Eye (tissue), 1 donor: Measurements from ENCODE around the gene GHR.

Experiments used
- DNase-seq: peaks from one replicate; pipeline ENCODE4 v3.0.0-alpha.2; 2015

Gene GHR

DNA sequence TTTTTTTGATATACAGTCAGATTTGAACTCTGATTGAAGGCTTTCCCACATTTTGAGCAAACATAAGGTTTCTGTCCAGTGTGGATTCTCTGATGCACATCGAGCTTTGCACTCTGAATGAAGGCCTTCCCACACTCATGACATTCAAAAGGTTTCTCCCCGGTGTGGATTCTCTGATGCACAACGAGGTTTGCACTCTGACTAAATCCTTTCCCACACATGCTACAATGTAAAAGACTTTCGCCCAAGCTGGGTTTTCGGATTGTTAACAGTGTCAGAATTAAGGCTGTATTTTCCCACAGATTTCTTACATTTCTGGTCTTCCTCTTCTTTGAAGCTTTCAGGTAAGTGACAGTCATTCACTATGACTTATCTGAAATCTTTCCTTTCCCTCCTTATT lies 44.3 kb downstream of the GHR start:
- DNase-seq = no peak

DNA sequence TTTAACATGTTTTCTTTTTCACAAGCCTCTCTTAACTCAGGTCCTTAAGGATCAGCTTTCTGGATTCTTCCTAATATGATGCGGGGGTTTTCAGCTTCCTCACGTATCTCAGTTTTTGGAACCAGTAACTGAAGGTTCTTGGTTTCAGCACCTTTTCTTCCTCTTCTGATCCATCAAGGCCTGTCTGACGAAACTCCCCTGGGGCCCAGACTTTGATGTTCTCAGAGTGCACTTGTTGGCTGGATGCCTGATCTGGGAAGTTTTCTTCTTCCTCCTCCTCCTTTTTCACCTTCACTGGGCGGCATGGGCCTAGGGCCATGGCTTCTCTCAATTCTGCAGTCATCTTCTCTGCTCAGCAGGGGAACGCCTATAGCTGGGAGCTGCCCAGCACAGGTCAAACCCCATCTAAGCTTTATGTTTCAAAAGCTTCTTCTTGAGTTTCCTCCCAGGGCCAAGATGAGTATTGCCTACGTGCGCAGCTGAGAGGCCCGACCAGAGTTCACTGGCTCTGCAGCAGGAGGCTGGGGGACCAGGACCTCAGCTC lies 44.8 kb downstream of the GHR start:
- DNase-seq = no peak

DNA sequence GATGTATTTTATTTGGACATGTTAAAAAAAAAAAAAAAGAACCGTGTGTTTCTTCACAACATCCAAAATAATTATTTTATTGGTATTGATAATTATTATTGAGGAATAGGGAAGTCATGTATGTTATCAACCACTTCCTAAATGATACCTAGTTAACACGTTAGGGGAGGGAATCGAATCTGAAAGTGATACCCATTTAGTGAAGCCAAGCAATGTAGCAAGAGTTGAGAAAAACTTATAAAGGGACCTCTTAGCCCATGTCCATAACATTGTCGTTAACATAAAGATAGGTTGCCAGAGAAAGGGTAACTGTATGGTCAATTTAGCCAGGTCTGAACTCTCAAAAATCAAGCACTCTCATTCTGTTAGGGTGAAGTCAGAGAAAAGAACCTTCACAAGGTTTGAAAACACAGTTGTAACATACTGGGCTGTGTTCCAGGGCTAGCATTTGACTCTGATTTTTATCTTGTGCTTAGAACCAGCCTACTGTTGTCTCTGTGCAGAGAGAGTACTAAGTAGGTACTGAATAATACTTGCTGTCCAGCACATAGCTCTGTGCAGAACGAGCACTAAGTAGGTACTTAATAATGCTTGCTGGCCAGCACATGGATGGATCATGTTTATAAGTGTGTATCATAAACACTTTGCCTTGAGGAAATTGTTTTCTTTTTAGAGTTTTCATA lies 60.4 kb downstream of the GHR start:
- DNase-seq = no peak

DNA sequence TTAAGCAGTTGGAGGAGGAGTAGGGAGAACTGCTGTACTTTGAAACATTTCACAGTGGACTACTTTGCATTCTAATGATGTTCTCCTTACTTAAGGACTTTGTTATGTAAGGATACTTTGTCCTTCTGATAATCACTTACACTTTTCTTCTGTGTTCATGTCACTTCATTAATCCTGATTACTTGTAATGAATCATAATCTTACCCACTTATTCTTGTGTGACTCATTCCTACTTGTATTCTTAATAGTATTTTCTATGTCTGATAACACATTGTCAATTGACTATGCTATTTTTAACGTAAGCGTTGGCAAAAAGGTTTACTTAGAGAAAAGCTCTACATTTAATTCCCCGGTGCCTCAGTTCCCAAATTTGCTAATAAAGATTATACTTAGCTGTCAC lies 63.8 kb downstream of the GHR start:
- DNase-seq = no peak

DNA sequence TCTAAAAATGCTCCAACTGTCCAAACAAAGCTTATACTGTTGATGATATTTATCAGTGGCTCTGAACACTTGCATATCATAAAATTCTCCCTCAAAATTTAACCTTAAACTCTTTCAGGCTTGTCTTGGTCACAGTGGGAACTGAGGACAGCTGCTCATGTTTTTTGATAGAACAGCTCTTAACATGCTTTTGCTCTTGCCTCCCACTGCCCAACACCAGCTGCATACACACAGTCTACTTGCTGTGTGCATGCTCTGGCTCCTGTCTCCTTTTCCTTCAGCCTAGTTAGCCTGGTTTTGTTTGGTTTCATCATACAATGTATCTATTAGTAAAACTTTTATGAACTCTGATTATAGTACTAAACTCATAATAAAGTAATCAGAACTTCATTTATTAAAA lies 64.6 kb downstream of the GHR start:
- no peak for DNase-seq

DNA sequence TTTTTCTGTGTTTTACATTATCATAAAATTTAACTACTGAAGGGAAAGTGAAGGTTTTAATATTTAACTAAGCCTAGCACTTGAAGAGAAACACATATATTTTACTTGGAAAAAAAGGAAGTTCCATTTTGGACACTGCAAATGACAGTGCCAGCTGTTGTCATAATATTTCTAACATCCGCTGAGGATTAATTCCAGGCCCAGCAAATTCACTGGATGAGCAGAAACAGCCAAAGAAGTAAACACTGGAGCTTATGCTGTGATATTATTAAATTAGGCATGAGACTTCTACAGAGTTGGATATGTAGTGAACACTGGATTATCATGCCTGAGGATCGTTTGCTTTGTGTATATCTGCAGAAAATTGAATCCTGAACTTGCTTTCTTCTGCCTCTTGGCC lies 67.6 kb downstream of the GHR start:
- DNase-seq = no peak

DNA sequence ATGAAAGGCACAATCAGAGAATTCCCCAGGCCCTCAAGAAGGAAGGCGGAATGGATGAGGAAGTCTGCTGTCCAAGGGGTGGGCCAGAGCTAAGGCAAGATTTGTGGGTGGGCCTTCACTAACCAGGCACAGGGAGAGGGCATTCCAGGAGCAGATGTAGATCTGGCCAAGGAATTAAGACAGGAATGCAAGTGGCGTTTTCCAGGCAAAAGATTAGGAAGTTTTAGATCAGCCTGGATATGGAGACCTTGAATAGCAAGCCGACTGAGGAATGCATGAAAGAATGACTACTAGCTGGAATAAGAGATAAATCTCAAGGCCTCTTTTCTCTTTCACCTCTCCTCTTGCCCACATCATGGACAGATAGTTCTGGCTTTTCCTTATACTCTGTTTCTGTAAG lies 68.5 kb downstream of the GHR start:
- peak; percentile 16 for DNase-seq

DNA sequence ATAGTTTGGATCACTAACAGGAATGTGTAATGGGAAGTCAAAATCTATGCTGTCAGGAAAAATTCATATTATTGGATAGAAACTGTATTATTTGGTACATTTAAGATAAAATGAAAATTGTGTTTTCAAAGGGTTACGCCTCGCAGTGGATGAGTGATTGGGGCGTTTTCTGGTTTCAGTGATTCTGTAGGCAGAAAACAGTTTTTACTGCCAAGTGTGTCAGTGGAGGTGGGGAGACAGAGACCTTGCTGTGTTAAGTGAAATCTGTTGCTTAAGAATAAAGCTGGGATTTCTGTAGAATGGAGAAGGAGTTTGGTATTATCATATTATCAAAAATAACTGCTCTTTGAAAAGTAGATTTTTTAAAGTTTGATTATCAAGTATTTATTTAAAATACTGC lies 69.7 kb downstream of the GHR start:
- DNase-seq = no peak

DNA sequence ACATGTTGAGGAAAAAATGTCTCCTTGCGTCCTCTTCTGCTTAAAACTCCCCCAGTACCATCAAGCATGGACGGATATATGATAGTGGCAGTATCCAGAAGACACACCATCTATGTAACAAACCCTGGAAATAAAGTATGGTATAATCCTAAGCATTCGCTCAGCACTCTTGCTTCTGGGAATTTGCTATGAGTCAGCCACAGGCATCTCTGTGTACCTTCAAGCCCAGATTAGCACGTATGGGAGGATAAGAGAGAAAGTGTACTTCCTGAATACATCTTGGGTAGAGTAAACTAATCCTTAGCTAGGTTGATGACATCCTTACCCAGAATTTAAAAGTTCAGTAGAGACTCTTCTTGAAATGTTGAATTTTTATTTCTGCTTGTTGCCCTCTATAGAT lies 71.2 kb downstream of the GHR start:
- DNase-seq = no peak

DNA sequence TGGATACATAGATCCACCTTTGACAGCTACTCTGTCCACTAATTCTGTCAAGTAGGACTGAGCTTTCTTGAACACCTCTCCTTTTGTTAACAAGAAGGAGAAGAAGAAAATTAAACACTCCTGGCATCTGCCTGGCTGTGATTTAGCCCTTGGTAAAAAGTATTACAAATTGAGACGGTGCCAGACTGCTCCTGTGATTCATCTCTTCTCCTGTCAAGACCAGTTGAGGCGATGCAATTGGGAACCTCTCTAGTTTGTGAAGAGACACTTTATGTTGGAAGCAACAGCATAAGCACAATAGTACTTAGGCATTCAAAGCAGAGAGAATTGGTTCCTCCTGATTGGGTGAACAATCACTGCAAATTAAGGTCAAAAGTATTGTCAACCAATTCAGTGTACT lies 72.7 kb downstream of the GHR start:
- DNase-seq = no peak

DNA sequence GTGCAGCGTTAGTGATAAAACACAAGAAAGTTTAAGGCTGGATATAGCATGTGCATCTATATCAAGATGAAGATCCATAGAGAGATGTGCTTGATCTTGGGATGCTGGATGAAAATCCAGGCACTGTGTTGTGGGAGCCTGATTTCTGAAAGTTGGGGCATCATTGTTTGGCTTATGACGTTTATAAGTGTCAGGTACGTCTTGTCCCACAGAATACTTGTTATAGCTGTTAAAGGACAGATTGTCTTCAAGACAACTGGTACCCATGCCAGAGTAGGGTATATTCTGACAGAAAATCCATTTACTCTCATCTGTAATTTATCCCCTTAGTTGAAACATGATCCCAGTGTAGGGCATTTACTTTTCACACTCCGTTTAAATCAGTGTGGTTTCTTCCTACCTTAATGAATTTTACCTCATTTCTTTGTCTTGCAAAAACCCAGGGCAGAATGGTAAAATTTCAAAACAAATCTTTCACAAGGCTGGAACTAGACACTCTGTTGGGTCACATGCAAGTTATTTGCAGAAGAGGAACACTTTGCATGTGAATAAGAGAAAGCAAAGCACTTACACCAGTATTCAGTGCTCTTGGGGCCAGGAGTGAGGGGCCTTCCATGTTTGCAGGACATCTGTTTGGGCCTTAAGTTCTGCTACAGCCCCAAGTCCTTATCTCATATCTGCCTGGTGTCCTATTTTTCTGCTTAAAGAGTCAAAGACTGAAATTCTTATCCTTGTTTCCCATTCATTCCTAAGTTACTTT lies 73.3 kb downstream of the GHR start:
- DNase-seq = no peak

DNA sequence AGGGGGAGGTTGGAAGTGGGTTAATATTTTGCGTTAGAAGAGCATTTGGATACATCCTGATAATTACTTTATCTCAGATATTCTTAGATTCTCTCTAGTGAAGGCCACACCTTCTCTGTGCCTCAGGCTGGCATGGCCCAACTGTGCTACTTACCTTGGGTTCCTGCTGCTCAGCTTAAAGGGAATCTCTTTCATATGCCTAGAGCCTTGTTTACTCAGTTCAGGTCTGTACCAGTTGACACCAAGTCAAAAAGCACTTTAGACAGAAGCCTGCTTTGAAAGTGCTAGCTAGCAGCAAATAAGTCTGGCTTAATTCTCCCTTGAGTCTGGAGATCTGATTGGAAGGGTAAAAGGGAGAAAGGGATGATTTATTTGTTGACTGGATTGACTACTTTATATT lies 74.8 kb downstream of the GHR start:
- no peak for DNase-seq

DNA sequence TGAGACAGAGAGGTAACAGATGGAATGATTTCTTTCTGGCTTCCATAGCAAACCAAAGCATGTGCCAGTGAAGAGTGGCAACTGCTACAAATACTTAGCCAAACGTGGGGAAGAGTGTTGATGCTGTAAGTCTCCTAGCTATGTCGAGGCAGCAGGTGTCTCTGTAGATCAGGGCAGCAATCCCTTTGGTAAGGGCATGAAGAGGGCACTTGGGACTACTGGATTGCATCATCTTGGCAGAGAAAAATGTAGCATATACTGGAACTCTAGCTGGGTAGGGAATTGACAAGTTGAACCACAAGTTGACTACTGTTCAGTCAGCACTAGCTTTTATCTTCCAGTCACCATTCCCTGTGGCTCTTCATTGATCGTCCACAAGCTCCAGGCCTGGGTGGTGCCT lies 75.8 kb downstream of the GHR start:
- no peak for DNase-seq

DNA sequence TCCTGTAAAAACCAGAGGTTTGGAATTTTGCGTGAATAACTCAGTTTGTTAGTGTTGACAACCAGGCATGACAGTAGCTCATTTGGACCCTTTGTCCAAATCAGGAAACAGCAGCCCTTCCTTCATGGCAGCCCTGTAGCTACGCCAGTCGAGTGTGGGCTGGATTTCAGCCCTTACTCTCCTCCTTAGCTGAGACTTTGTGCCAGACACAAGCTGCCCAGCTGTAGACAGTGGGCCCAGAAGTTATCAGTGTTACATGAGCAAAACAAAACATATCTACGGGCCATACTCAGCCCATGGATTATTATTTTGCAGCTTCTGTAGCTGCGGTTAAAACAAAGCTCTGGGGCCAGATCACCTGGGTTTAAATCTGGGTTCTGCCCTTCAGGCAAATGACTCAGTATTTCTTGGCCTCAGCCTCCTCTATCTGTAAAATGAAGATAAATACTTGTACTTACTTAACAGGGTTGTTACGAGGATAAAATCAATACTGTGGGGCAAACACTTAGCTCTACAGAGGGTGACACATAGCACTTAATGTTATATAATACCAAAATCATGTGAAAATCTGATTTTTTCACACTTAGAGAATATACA lies 76.9 kb downstream of the GHR start:
- DNase-seq = no peak

DNA sequence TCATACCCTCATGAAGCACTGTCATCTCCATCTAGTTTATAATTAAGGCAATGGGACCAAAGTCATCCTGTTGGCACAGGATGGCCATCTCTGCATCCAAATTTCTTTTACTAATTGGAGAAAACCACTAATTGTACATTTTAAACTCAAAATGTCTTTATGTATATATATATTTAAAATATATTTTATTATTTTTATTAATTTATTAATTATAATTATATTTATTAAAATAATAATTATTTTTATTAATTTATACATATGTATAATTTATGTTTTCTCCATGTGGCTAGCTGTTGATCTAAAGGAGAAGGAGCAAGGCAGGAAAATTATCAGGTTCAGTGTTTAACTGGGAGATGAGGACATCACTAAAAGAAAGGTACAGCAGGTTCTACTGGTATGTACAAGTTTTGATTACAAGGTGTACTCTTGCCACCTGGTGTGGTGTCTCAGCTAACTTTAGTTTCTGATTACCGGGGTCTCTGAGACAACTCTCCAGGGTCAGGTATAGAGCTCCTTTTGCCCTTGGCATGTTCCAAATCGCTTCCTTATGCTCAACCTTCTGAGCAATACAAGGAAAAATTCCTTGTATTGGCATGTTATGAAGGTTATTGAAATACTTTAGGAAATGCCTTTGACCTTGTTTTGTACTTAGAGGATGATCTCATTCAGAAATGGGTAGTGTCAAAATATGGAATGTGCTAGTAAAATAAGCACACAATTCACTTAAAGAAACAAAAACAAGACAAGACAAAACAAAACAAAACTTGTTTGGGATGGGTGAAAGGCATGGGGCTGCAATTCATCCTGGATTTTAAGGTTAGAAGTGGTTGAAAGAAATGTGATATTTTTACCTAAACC lies 79.6 kb downstream of the GHR start:
- DNase-seq = no peak

DNA sequence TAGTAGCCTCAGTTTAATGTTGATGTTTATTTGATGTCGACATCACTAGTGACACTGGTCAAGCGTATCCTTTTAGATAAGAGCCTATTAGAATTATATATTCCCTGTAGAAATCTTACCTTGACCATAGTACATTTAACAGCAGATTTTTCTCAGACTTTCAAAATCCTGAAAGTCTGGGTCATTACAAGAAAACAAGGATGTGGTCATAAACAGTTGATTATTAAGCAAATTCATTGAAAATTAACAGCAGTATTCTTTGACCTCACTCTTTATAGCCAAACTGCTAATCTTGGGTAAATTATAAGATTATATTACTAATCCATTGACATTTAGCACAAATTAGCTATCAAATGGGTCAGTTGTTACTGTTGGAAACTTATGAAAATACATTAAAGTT lies 83.4 kb downstream of the GHR start:
- no peak for DNase-seq

DNA sequence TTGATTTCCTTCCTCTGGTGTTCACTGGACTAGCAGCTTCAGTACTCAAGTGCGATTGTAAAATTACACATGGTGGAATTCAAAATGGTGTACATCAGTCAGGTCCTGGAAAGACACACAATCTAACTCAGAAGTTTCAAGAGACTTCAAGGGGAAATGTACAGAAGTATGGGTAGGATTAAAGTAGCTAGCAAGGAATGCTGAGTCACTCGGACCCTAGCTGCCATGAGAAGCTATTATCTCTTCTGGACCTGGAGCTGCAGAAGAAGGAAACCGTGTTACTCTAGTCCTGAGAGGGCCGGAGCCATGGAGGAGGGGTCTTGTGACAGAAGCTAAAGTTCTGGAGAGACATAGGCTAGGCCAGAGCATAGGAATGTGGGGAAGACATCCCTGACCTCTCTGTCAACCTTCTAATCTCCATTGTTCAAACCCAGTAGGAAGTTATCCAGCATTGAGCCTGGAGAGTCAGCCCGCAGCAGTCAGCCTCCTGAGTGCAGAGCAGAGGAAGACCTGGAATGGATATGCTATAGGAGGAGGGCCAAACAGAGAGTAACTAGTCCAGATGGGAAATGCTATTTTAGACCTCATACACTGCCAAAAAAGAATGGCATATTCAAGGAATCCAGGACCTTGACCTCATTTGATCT lies 84.3 kb downstream of the GHR start:
- peak; percentile 64 for DNase-seq

DNA sequence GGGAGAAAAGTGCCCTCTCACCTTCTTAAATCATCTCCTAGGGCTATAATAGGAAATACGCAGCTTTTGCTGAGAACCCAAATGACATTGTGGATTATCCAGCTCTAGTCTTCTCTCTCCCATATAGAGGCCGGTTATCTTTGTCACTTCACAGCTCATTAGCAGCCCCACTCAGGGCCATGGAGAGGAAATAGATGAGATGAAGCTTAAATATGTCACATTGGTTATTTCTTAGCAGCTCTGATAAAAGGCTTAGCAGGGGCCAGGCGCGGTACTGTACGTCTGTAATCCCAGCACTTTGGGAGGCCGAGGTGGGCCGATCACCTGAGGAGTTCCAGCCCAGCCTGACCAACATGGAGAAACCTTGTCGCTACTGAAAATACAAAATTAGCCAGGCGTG lies 90.0 kb downstream of the GHR start:
- no peak for DNase-seq

DNA sequence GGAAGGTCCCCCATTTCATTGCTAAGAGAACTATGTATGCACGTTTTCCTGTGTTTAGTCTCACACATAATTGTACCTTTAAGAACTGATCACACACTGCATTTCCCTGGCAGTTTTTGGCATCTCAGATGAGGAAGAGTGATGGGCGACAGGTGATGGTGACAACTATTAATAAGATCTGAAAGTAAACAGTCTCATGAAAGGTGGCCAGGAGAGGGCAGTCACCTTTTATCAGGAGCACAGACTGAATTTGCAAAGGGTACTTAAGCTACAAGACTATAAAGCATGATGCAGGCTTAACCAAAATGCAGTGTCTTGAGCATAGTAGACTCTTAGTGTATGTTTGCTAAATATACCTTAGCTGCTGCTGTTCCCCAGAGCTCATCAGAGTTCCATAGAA lies 91.5 kb downstream of the GHR start:
- no peak for DNase-seq

DNA sequence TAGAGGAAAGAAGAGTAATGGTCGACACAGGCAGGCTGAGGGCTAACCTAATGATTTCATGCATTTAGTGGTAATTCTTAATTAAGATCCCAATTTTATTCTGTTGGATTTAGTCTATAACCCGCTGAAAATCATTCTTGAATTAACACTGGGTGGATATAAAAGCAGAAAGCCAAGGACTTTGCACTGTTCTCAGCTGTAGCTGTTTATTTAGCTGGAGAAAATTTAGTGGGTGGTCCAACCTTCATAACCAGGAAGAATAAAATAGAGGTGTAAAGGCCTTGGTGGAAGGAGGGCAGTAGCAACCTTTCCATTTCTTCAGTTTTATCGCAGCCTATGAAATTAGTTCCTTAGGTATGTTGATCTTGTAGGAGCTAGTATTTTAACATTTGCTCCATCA lies 92.3 kb downstream of the GHR start:
- no peak for DNase-seq

DNA sequence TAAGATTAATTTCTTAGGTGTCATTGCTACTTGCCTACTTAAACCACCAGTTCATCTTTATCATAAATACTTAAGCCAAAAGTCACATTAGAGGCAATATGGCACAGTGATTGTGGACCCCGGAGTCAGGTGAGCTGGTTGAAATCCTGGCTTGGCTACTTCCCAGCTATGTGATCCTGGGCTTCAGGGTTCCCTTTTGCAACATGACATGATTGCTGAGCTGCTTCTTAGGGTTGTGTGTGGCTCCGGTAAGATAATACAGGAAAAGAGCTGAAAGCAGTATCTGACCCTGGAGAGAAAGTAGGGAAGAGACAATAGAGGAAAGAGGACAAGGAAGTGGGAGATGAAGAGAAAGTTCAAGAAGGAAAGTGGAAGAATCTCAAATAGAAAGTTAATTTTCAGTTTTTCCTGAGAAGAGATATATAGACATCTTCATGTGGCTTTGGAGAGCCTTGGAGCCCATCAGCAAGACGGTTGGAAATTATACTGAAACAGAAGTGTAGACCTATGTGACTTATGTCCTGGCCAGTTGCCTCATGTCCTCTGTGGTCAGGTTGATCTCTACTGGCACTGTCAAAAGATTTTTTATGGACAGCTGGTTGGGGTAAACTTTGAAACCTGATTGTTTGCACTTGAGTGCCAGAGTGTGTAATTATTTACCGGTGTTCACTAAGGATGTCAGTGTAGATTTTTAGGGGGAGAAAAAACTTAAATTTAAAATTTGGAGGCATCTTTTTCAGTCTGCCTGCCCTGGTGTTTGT lies 93.2 kb downstream of the GHR start:
- DNase-seq = no peak

DNA sequence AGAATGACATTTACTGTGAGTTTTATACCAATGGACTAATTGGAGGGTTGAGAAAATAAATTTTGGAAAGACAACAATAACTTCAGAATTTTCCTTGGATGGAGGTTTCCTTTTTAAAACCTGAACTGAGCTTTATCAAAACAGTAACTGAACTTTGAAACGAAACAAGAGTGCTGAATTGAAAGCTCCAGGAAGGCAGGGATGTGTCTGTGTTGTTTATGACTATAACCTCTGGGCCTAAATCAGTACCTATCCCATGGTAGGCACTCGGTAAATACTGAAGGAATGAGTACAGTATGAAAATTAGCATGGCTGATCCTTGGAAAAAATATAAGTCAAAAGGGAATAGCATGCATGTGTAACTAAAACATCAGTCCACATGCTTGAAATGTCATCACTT lies 93.9 kb downstream of the GHR start:
- no peak for DNase-seq
